ENCODE data around the gene MIOS. TPM values are rescaled to one million over a fixed set of nuclear protein-coding genes. Genes with fewer than 3 reads are reported as not detected.

The MIOS gene
- total RNA-seq, 1 experiment from 2014 or later, result 41.3 TPM

DNA sequence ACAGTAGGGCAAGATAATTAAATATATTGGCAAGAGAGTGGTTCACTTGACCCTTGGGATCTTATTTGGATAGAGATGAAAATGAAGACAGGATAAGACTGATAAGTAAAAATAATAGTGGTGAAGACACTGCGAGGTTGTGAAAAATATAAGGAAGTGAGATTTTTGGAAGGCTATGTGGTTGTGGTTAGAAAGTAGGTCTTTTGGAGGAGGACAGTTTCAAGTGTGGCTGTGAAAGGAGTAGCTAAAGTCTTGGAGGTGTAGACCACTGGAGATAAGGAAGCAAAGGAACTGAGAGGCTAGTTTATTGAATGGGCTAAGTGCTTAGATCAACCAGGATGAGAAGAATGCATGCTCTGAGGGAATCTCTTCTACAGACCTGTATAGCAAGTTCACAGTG, 11.2 kb downstream of the MIOS start:
- H3K4me1 Mint-ChIP-seq, result peaks cover 10% of the 10 kb centered on the region
- H3K9me3 Mint-ChIP-seq, result no peaks in the 10 kb centered on the region
- TF ChIP-seq FOXJ3 (CRISPR knock-in tag; IDR thresholded peaks at IDR 0.05; ENCODE audit: borderline replicate concordance) (no peak), IRF1 (CRISPR knock-in tag; IDR thresholded peaks at IDR 0.05) (no peak), TEAD1 (CRISPR knock-in tag; IDR thresholded peaks at IDR 0.05) (no peak), PRRX2 (CRISPR knock-in tag; IDR thresholded peaks at IDR 0.05) (no peak), ERG (CRISPR knock-in tag; IDR thresholded peaks at IDR 0.05) (no peak), CREM (CRISPR knock-in tag; IDR thresholded peaks at IDR 0.05) (no peak)
- TF ChIP-seq, protein P1, sequence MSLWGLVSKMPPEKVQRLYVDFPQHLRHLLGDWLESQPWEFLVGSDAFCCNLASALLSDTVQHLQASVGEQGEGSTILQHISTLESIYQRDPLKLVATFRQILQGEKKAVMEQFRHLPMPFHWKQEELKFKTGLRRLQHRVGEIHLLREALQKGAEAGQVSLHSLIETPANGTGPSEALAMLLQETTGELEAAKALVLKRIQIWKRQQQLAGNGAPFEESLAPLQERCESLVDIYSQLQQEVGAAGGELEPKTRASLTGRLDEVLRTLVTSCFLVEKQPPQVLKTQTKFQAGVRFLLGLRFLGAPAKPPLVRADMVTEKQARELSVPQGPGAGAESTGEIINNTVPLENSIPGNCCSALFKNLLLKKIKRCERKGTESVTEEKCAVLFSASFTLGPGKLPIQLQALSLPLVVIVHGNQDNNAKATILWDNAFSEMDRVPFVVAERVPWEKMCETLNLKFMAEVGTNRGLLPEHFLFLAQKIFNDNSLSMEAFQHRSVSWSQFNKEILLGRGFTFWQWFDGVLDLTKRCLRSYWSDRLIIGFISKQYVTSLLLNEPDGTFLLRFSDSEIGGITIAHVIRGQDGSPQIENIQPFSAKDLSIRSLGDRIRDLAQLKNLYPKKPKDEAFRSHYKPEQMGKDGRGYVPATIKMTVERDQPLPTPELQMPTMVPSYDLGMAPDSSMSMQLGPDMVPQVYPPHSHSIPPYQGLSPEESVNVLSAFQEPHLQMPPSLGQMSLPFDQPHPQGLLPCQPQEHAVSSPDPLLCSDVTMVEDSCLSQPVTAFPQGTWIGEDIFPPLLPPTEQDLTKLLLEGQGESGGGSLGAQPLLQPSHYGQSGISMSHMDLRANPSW (CRISPR knock-in tag; conservative IDR thresholded peaks at IDR 0.05; ENCODE audit: low read depth), result no peak
- H3K4me3 Mint-ChIP-seq, result no peak overlapping the region
- ChIA-PET POLR2A (no interaction called here), CTCF (no interaction called here)
- 0 out of 2 replicates have a peak, but pooled peaks cover 10% of the 10 kb centered on the region for H3K36me3 Mint-ChIP-seq
- H3K27me3 Mint-ChIP-seq (ENCODE audit: low read depth), result no peaks in the 10 kb centered on the region
- H3K27ac Mint-ChIP-seq, result no peak overlapping the region
- no peak for ATAC-seq
- DNase-seq (ENCODE audit: low spot score), result no peak

DNA sequence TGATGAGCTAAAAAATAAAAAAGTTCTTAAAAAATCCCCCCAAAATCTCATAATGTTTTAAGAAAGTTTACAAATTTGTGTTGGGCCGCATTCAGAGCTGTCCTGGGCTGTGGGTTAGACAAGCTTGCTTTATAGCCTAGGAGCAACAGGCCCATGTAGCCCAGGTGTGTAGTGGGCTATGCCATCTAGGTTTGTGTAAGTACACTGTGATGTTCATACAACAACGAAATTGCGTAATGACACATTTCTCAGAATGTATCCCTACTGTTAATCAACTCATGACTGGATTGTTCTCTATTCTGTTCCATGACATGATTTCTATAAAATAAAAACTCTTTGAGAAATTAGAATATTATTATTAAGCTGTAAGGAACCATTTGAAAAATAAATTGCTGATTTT, 13.0 kb downstream of the MIOS start:
- Mint-ChIP-seq H3K4me3 (no peak overlapping the region), H3K27me3 (ENCODE audit: low read depth) (no peaks in the 10 kb centered on the region), H3K36me3 (0 out of 2 replicates have a peak, but pooled peaks cover 8% of the 10 kb centered on the region), H3K9me3 (no peaks in the 10 kb centered on the region), H3K27ac (no peak overlapping the region), H3K4me1 (peaks cover 10% of the 10 kb centered on the region)
- TF ChIP-seq ERG (CRISPR knock-in tag; IDR thresholded peaks at IDR 0.05), result no peak
- TF ChIP-seq GRHL2 (CRISPR knock-in tag; IDR thresholded peaks at IDR 0.05; ENCODE audit: insufficient replicate concordance, severe bottlenecking), result no peak
- TF ChIP-seq, protein P2, sequence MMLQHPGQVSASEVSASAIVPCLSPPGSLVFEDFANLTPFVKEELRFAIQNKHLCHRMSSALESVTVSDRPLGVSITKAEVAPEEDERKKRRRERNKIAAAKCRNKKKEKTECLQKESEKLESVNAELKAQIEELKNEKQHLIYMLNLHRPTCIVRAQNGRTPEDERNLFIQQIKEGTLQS (CRISPR knock-in tag; conservative IDR thresholded peaks at IDR 0.05), result no peak
- TF ChIP-seq TCF7 (CRISPR knock-in tag; IDR thresholded peaks at IDR 0.05; ENCODE audit: low read depth), result no peak
- TF ChIP-seq NFATC4 (CRISPR knock-in tag; IDR thresholded peaks at IDR 0.05), result no peak
- TF ChIP-seq RORB (CRISPR knock-in tag; IDR thresholded peaks at IDR 0.05), result no peak
- TF ChIP-seq ZNF671 (CRISPR knock-in tag; IDR thresholded peaks at IDR 0.05), result no peak
- no peak for TF ChIP-seq NR2C2 (CRISPR knock-in tag; IDR thresholded peaks at IDR 0.05)
- TF ChIP-seq, protein P3, sequence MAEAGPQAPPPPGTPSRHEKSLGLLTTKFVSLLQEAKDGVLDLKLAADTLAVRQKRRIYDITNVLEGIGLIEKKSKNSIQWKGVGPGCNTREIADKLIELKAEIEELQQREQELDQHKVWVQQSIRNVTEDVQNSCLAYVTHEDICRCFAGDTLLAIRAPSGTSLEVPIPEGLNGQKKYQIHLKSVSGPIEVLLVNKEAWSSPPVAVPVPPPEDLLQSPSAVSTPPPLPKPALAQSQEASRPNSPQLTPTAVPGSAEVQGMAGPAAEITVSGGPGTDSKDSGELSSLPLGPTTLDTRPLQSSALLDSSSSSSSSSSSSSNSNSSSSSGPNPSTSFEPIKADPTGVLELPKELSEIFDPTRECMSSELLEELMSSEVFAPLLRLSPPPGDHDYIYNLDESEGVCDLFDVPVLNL (CRISPR knock-in tag; IDR thresholded peaks at IDR 0.05; ENCODE audit: borderline replicate concordance, low read depth), result no peak
- no peak for TF ChIP-seq OVOL2 (CRISPR knock-in tag; IDR thresholded peaks at IDR 0.05; ENCODE audit: borderline replicate concordance)
- TF ChIP-seq, protein P4, sequence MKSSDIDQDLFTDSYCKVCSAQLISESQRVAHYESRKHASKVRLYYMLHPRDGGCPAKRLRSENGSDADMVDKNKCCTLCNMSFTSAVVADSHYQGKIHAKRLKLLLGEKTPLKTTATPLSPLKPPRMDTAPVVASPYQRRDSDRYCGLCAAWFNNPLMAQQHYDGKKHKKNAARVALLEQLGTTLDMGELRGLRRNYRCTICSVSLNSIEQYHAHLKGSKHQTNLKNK (CRISPR knock-in tag; IDR thresholded peaks at IDR 0.05), result no peak
- no peak for TF ChIP-seq ZNF232 (CRISPR knock-in tag; IDR thresholded peaks at IDR 0.05)
- TF ChIP-seq NR1H2 (CRISPR knock-in tag; IDR thresholded peaks at IDR 0.05), result no peak
- TF ChIP-seq ESRRA (CRISPR knock-in tag; IDR thresholded peaks at IDR 0.05; ENCODE audit: borderline replicate concordance), result no peak
- no peak for TF ChIP-seq TEAD4 (CRISPR knock-in tag; IDR thresholded peaks at IDR 0.05)
- ChIA-PET CTCF (no interaction called here), POLR2A (no interaction called here)
- ATAC-seq (no peak), DNase-seq (ENCODE audit: low spot score) (no peak)

Data from WTC11 (cell line).